Upper lobe of left lung (tissue), 6 donors: ENCODE measurements around the gene VAT1L. TPM values are rescaled to one million over a fixed set of nuclear protein-coding genes. Genes with fewer than 3 reads are reported as not detected.

Source experiments
- ATAC-seq, 2 donors: fragments of 200-7000 bp; cut with Tn5 transposase; one replicate each; pipeline ENCODE4 v1.9.1; 2022; ENCODE audit warnings: mild to moderate bottlenecking in 2 of 2, moderate library complexity in 2 of 2; ENCODE audit not compliant: low FRiP score in 2 of 2
- DNase-seq, 2 donors: peaks; one replicate each; pipeline ENCODE4 v3.0.0-alpha.2; 2019 to 2020
- H3K27ac ChIP-seq, 4 donors: fragments of 200-600 bp; sonication (generic); one replicate each; pipeline ENCODE4 v1.5.1; 2016 to 2019
- H3K27me3 ChIP-seq, 4 donors: fragments of 200-600 bp; sonication (generic); one replicate each; pipeline ENCODE4 v1.5.1; 2017 to 2019
- H3K36me3 ChIP-seq, 4 donors: fragments of 200-600 bp; sonication (generic); one replicate each; pipeline ENCODE4 v1.5.1; 2016 to 2019
- H3K4me1 ChIP-seq, 4 donors: fragments of 200-600 bp; sonication (generic); one replicate each; pipeline ENCODE4 v1.5.1; 2018 to 2019
- H3K4me3 ChIP-seq, 4 donors: fragments of 200-600 bp; sonication (generic); one replicate each; pipeline ENCODE4 v1.5.1; 2017 to 2019; ENCODE audit warnings: mild to moderate bottlenecking in 2 of 4, moderate library complexity in 1 of 4
- H3K9me3 ChIP-seq, 4 donors: fragments of 200-600 bp; sonication (generic); one replicate each; pipeline ENCODE4 v1.5.1; 2018 to 2019
- EP300 ChIP-seq, 4 donors: sonication (generic); formaldehyde crosslinking; IDR thresholded peaks; one replicate each; pipeline ENCODE4 v1.5.1; 2017; ENCODE audit warnings: antibody characterized with exemption in 4 of 4, control low read depth in 2 of 4
- POLR2A ChIP-seq, 4 donors: fragments of 450-650 bp; IDR thresholded peaks; one replicate each; pipeline ENCODE4 v1.5.1; 2016 to 2017; ENCODE audit warnings: antibody characterized with exemption in 4 of 4, mild to moderate bottlenecking in 2 of 4
- POLR2AphosphoS5 ChIP-seq, 2 donors: sonication (generic); formaldehyde crosslinking; IDR thresholded peaks; one replicate each; pipeline ENCODE4 v1.5.1; 2017; ENCODE audit warnings: antibody characterized with exemption in 2 of 2
- WGBS, 2 donors: methylation state at CpG; one replicate each; pipeline ENCODE4 v1.1.5; 2017 to 2018; 5-methylcytosine and 5-hydroxymethylcytosine counted together
- total RNA-seq, 6 donors: library from RNA; depleted of rRNA in 4 of 6; stranded (reverse); fragments of >200 nt in 4 of 6; gene quantifications; one replicate each; pipeline versions ENCODE4 v1.1.0 to v1.2.1, GENCODE V29; 2016 to 2021
- TF ChIP-seq, protein P1 (sequence below), 6 experiments: fragments of 450-650 bp in 4 of 6; fragments of 200-600 bp in 2 of 6; sonication (generic) in 2 of 6; IDR thresholded peaks; one replicate each; pipeline ENCODE4 v1.5.1; 2016 to 2019; ENCODE audit warnings: antibody characterized with exemption in 6 of 6
- donor health status: DM: no; HTN: no; CAD: no; lungs with moderate emphysema.
- donor health status: DM: no; HTN: yes; CAD: no; lungs with severe emphysema.

Gene VAT1L
- total RNA-seq, 6 donors from 2014 or later: under 0.01 to 0.59 (median 0.27) TPM; not detected in 2

DNA sequence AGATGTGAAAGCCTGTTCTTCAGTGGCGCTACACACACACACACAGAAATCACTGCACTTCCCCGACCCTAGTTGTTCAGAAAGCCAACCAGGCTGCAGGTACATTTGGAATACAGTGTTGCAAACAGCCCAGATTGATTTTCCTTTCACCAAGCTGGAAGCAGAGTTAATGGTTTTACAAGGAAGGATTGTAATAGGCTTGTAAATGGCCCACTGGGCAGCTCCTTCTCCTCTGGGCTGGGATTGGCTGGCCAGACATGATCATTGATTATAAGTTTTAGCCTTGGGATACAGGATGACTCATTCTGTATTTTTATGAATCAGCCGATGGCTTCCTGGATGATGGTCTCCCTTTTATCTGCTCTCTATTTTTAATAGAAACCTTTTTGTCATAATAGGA is 2.5 kb downstream of the VAT1L start:
- no peak for DNase-seq
- Histone ChIP-seq H3K36me3 (no peaks in the 10 kb centered on the region), H3K4me1 (peaks cover 11 to 17% (median 15%) of the 10 kb centered on the region in 4 donors), H3K4me3 (no peak overlapping the region), H3K9me3 (no peaks in the 10 kb centered on the region), H3K27me3 (peaks cover 0 to 24% (median 12%) of the 10 kb centered on the region in 4 donors), H3K27ac (no peak overlapping the region)
- no peak for TF ChIP-seq POLR2AphosphoS5 (IDR thresholded peaks at IDR 0.05)
- ATAC-seq: no peak
- WGBS, 2 donors: 82 to 90% methylated on average over 3 of the region's 3 CpGs

DNA sequence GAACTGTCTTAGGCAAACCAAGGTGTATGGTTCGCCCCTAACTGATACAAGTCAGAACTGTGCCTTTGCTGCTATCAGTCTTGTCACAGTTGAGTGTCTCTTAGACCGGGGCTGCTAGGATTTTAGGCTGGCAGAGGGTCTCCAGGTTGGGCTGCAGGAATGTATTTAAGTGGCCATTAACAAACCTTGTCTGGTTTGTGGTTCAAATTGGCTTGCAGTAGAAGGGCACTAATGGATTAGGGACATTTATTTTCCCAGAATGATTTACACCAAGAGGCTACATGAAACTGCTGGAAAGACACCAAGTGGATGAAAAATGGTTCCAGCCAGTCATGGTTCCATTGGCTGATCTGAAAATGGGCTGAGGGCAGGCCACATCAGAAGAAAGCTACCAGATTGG is 5.1 kb downstream of the VAT1L start:
- ATAC-seq: no peak
- TF ChIP-seq EP300 (IDR thresholded peaks at IDR 0.05) (no peak), POLR2A (IDR thresholded peaks at IDR 0.05) (no peak), POLR2AphosphoS5 (IDR thresholded peaks at IDR 0.05) (no peak)
- TF ChIP-seq, protein P1, sequence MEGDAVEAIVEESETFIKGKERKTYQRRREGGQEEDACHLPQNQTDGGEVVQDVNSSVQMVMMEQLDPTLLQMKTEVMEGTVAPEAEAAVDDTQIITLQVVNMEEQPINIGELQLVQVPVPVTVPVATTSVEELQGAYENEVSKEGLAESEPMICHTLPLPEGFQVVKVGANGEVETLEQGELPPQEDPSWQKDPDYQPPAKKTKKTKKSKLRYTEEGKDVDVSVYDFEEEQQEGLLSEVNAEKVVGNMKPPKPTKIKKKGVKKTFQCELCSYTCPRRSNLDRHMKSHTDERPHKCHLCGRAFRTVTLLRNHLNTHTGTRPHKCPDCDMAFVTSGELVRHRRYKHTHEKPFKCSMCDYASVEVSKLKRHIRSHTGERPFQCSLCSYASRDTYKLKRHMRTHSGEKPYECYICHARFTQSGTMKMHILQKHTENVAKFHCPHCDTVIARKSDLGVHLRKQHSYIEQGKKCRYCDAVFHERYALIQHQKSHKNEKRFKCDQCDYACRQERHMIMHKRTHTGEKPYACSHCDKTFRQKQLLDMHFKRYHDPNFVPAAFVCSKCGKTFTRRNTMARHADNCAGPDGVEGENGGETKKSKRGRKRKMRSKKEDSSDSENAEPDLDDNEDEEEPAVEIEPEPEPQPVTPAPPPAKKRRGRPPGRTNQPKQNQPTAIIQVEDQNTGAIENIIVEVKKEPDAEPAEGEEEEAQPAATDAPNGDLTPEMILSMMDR (IDR thresholded peaks at IDR 0.05): no peak

DNA sequence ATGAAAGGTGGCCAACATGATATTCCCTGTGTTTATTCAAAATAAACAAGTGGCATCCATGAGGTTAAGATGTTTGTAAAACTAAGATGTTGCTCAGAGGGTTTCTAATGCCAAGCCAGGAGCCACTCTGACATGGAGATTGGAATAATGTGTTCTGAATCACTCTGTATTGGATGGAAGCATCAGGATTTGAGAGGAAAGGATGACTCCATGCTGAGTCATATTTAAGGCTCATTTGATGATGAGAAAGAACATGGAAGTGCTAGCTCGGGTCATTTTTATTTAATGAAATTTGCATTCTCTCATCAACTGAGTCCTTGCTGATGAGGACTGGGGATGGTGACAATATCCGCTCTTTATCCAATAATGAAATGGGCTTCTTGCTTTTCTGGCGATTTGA is 6.2 kb downstream of the VAT1L start:
- Histone ChIP-seq H3K4me1 (peaks cover 0 to under 1% (median 0%) of the 10 kb centered on the region in 4 donors), H3K4me3 (no peak overlapping the region), H3K27ac (no peak overlapping the region), H3K27me3 (peaks cover 0 to 6% (median 0%) of the 10 kb centered on the region in 4 donors), H3K36me3 (no peaks in the 10 kb centered on the region), H3K9me3 (no peaks in the 10 kb centered on the region)
- ATAC-seq: no peak
- no peak for TF ChIP-seq EP300 (IDR thresholded peaks at IDR 0.05)
- no peak for TF ChIP-seq POLR2A (IDR thresholded peaks at IDR 0.05)
- TF ChIP-seq, protein P1 (IDR thresholded peaks at IDR 0.05): no peak
- no peak for DNase-seq
- WGBS, 2 donors: 89 to 97% methylated on average over 3 of the region's 3 CpGs

More for the DNA sequence above, 5.1 kb downstream of the VAT1L start:
- no peak overlapping the region for H3K4me3 ChIP-seq
- no peaks in the 10 kb centered on the region for H3K36me3 ChIP-seq
- H3K27me3 ChIP-seq: peaks cover 0 to 18% (median 6%) of the 10 kb centered on the region in 4 donors
- H3K27ac ChIP-seq: no peak overlapping the region
- DNase-seq: no peak
- H3K4me1 ChIP-seq: peaks cover 7 to 12% (median 9%) of the 10 kb centered on the region in 4 donors
- WGBS, 2 donors: 55 to 73% methylated on average over 2 of the region's 2 CpGs
- no peaks in the 10 kb centered on the region for H3K9me3 ChIP-seq

DNA sequence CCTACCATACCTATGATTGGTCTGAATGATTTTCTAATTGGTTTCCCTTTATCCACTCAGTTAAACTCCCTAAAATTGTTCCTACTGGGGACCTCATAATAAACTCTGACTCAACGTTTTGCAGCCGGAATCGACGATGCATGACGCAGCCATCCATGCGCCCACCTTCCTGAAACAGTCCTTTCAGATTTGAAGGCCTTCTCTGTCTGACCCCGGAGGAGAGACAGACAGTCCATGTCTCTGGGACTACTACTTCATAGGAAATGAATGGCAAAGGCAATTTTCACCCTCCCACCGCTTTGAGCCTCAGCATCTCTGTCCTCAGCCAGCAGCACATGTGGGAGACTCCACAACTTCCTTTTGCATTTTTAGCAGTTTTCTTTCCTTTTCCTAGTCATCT is 13.5 kb downstream of the VAT1L start:
- WGBS, 2 donors: 89 to 91% methylated on average over 8 of the region's 8 CpGs
- no peak overlapping the region for H3K27ac ChIP-seq
- TF ChIP-seq EP300 (IDR thresholded peaks at IDR 0.05) (no peak), POLR2A (IDR thresholded peaks at IDR 0.05) (no peak), POLR2AphosphoS5 (IDR thresholded peaks at IDR 0.05) (no peak)
- TF ChIP-seq, protein P1 (IDR thresholded peaks at IDR 0.05): no peak

DNA sequence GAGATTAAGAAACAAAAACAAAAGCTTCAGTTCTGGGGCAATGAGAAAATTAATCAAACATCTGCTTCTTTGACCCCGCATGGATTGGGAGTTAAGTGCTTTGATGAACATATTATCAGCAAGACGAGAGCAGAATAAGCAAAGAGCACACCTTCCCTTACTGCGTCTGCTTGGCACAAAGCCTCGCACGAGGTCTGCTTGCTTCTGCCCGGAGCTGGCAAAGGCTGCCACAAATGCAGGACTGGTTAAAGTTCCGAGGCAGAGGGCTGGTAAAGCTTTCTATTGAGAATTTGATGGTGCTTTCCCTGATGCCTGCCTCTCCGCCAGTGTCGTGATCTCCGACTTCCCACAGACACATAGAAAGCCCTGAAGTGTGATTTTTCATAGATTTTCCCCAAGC is 17.0 kb downstream of the VAT1L start:
- ATAC-seq (no peak), DNase-seq (no peak)
- no peaks in the 10 kb centered on the region for H3K4me1 ChIP-seq
- 61 to 64% methylated on average over 10 of the region's 10 CpGs for WGBS, 2 donors
- no peak overlapping the region for H3K27ac ChIP-seq
- TF ChIP-seq, protein P1 (IDR thresholded peaks at IDR 0.05): no peak
- TF ChIP-seq POLR2A (IDR thresholded peaks at IDR 0.05) (no peak), EP300 (IDR thresholded peaks at IDR 0.05) (no peak), POLR2AphosphoS5 (IDR thresholded peaks at IDR 0.05) (no peak)
- H3K4me3 ChIP-seq: no peak overlapping the region
- H3K27me3 ChIP-seq: no peaks in the 10 kb centered on the region
- H3K9me3 ChIP-seq: peaks cover 0 to 3% (median 0%) of the 10 kb centered on the region in 4 donors
- no peaks in the 10 kb centered on the region for H3K36me3 ChIP-seq

More for the DNA sequence above, 13.5 kb downstream of the VAT1L start:
- H3K9me3 ChIP-seq: no peaks in the 10 kb centered on the region
- ATAC-seq: no peak
- H3K4me1 ChIP-seq: no peaks in the 10 kb centered on the region
- no peaks in the 10 kb centered on the region for H3K36me3 ChIP-seq
- no peaks in the 10 kb centered on the region for H3K27me3 ChIP-seq
- no peak for DNase-seq
- H3K4me3 ChIP-seq: no peak overlapping the region
